Activated T-helper 17 cell treated with anti-CD3 and anti-CD28 coated beads, Interleukin-2, amount 50 U/mL, for 72 hours (primary cell): Measurements from ENCODE around the gene SCGB3A1. TPM values are rescaled to one million over a fixed set of nuclear protein-coding genes. Genes with fewer than 3 reads are reported as not detected.
A peak's percentile ranks its signal among the peaks of the same experiment; 100 is the strongest.

Experiments
- ATAC-seq: fragments of 150-1000 bp; cut with Tn5 transposase; replicated peaks from 2 replicates; pipeline ENCODE4 v1.10.0; 2021; ENCODE audit warnings: mild to moderate bottlenecking, moderate library complexity
- H3K27ac Mint-ChIP-seq: one replicate; pipeline ENCODE4 v1.8.0; 2022; ENCODE audit warnings: mixed read lengths
- H3K27me3 Mint-ChIP-seq: one replicate; pipeline ENCODE4 v1.8.0; 2022; ENCODE audit warnings: mixed read lengths
- H3K36me3 Mint-ChIP-seq: one replicate; pipeline ENCODE4 v1.8.0; 2022; ENCODE audit warnings: low read depth, mild to moderate bottlenecking, mixed read lengths
- H3K4me1 Mint-ChIP-seq: one replicate; pipeline ENCODE4 v1.8.0; 2022; ENCODE audit warnings: mixed read lengths
- H3K4me3 Mint-ChIP-seq: one replicate; pipeline ENCODE4 v1.8.0; 2022; ENCODE audit warnings: mild to moderate bottlenecking, mixed read lengths
- H3K9me3 Mint-ChIP-seq: one replicate; pipeline ENCODE4 v1.8.0; 2022; ENCODE audit warnings: mixed read lengths
- total RNA-seq, 2 donors: library from RNA; stranded (reverse); gene quantifications; one replicate each; pipeline ENCODE4 v1.2.3, GENCODE V29; 2022

Gene SCGB3A1
- total RNA-seq, 2 donors from 2014 or later: not detected

GRCh38 chr5:180593446-180594206 lies 2.3 kb upstream of the SCGB3A1 start:
- no peak overlapping the region for H3K27ac Mint-ChIP-seq
- H3K27me3 Mint-ChIP-seq: peaks cover 22% of the 10 kb centered on the region
- no peaks in the 10 kb centered on the region for H3K9me3 Mint-ChIP-seq
- H3K4me3 Mint-ChIP-seq: no peak overlapping the region
- no peak for ATAC-seq
- no peaks in the 10 kb centered on the region for H3K36me3 Mint-ChIP-seq
- peaks cover 5% of the 10 kb centered on the region for H3K4me1 Mint-ChIP-seq

- Mint-ChIP-seq H3K27me3 (peaks cover 22% of the 10 kb centered on the region), H3K4me1 (peaks cover 5% of the 10 kb centered on the region), H3K36me3 (no peaks in the 10 kb centered on the region), H3K4me3 (no peak overlapping the region), H3K27ac (no peak overlapping the region), H3K9me3 (no peaks in the 10 kb centered on the region)
- no peak for ATAC-seq
Measured at GRCh38 chr5:180592176-180592575, 877 bp upstream of the SCGB3A1 start.

- H3K4me3 Mint-ChIP-seq: no peak overlapping the region
- ATAC-seq: no peak
- peaks cover 22% of the 10 kb centered on the region for H3K27me3 Mint-ChIP-seq
- no peak overlapping the region for H3K27ac Mint-ChIP-seq
- no peaks in the 10 kb centered on the region for H3K36me3 Mint-ChIP-seq
- no peaks in the 10 kb centered on the region for H3K9me3 Mint-ChIP-seq
- peaks cover 5% of the 10 kb centered on the region for H3K4me1 Mint-ChIP-seq
Measured at GRCh38 chr5:180590543-180591310, 572 bp downstream of the SCGB3A1 start.

GRCh38 chr5:180589771-180590542 lies 1.3 kb downstream of the SCGB3A1 start:
- peaks cover 3% of the 10 kb centered on the region for H3K4me1 Mint-ChIP-seq
- peaks cover 22% of the 10 kb centered on the region for H3K27me3 Mint-ChIP-seq
- H3K27ac Mint-ChIP-seq: no peak overlapping the region
- ATAC-seq: no peak
- no peaks in the 10 kb centered on the region for H3K36me3 Mint-ChIP-seq
- H3K4me3 Mint-ChIP-seq: no peak overlapping the region
- H3K9me3 Mint-ChIP-seq: no peaks in the 10 kb centered on the region

- Mint-ChIP-seq H3K36me3 (no peaks in the 10 kb centered on the region), H3K4me3 (no peak overlapping the region), H3K9me3 (peaks cover 10% of the 10 kb centered on the region), H3K27ac (no peak overlapping the region), H3K27me3 (peaks cover 7% of the 10 kb centered on the region), H3K4me1 (no peaks in the 10 kb centered on the region)
- no peak for ATAC-seq
Measured at GRCh38 chr5:180586870-180587269, 4.4 kb downstream of the SCGB3A1 start.

- Mint-ChIP-seq H3K27ac (no peak overlapping the region), H3K36me3 (no peaks in the 10 kb centered on the region), H3K9me3 (peaks cover 10% of the 10 kb centered on the region), H3K4me3 (no peak overlapping the region), H3K27me3 (peaks cover 7% of the 10 kb centered on the region), H3K4me1 (no peaks in the 10 kb centered on the region)
- no peak for ATAC-seq
Measured at GRCh38 chr5:180586204-180586603, 5.1 kb downstream of the SCGB3A1 start.

- peaks cover 10% of the 10 kb centered on the region for H3K9me3 Mint-ChIP-seq
- H3K4me3 Mint-ChIP-seq: no peak overlapping the region
- no peak overlapping the region for H3K27ac Mint-ChIP-seq
- no peaks in the 10 kb centered on the region for H3K36me3 Mint-ChIP-seq
- no peak for ATAC-seq
- H3K4me1 Mint-ChIP-seq: no peaks in the 10 kb centered on the region
- no peaks in the 10 kb centered on the region for H3K27me3 Mint-ChIP-seq
Measured at GRCh38 chr5:180583738-180584137, 7.6 kb downstream of the SCGB3A1 start.

GRCh38 chr5:180580681-180581080 lies 10.6 kb downstream of the SCGB3A1 start:
- no peaks in the 10 kb centered on the region for H3K4me1 Mint-ChIP-seq
- no peak for ATAC-seq
- H3K4me3 Mint-ChIP-seq: no peak overlapping the region
- H3K27me3 Mint-ChIP-seq: no peaks in the 10 kb centered on the region
- H3K36me3 Mint-ChIP-seq: peaks cover 30% of the 10 kb centered on the region
- peaks cover 10% of the 10 kb centered on the region for H3K9me3 Mint-ChIP-seq
- H3K27ac Mint-ChIP-seq: no peak overlapping the region

- ATAC-seq: no peak
- Mint-ChIP-seq H3K27ac (no peak overlapping the region), H3K36me3 (peaks cover 81% of the 10 kb centered on the region)
Measured at GRCh38 chr5:180575571-180575970, 15.7 kb downstream of the SCGB3A1 start.

GRCh38 chr5:180568914-180569313 lies 22.4 kb downstream of the SCGB3A1 start:
- Mint-ChIP-seq H3K36me3 (peaks cover 100% of the 10 kb centered on the region), H3K4me3 (no peak overlapping the region), H3K27me3 (no peaks in the 10 kb centered on the region), H3K4me1 (peaks cover 3% of the 10 kb centered on the region), H3K27ac (no peak overlapping the region), H3K9me3 (no peaks in the 10 kb centered on the region)
- no peak for ATAC-seq

More at GRCh38 chr5:180575571-180575970, 15.7 kb downstream of the SCGB3A1 start:
- no peaks in the 10 kb centered on the region for H3K27me3 Mint-ChIP-seq
- H3K4me3 Mint-ChIP-seq: no peak overlapping the region
- no peaks in the 10 kb centered on the region for H3K4me1 Mint-ChIP-seq
- H3K9me3 Mint-ChIP-seq: no peaks in the 10 kb centered on the region

- peak overlapping the region; percentile 20 for H3K4me3 Mint-ChIP-seq
- H3K36me3 Mint-ChIP-seq: peaks cover 97% of the 10 kb centered on the region
- H3K9me3 Mint-ChIP-seq: no peaks in the 10 kb centered on the region
- H3K4me1 Mint-ChIP-seq: peaks cover 26% of the 10 kb centered on the region
- no peaks in the 10 kb centered on the region for H3K27me3 Mint-ChIP-seq
- no peak overlapping the region for H3K27ac Mint-ChIP-seq
- ATAC-seq: peak; percentile 51
Measured at GRCh38 chr5:180563994-180564393, 27.3 kb downstream of the SCGB3A1 start.

- no peak for ATAC-seq
- H3K27ac Mint-ChIP-seq: no peak overlapping the region
- no peak overlapping the region for H3K4me3 Mint-ChIP-seq
- no peaks in the 10 kb centered on the region for H3K9me3 Mint-ChIP-seq
- H3K36me3 Mint-ChIP-seq: peaks cover 94% of the 10 kb centered on the region
- no peaks in the 10 kb centered on the region for H3K27me3 Mint-ChIP-seq
- H3K4me1 Mint-ChIP-seq: peaks cover 27% of the 10 kb centered on the region
Measured at GRCh38 chr5:180558232-180558631, 33.1 kb downstream of the SCGB3A1 start.

- H3K4me1 Mint-ChIP-seq: peaks cover 27% of the 10 kb centered on the region
- H3K36me3 Mint-ChIP-seq: peaks cover 95% of the 10 kb centered on the region
- no peaks in the 10 kb centered on the region for H3K9me3 Mint-ChIP-seq
- no peak overlapping the region for H3K4me3 Mint-ChIP-seq
- no peak overlapping the region for H3K27ac Mint-ChIP-seq
- peak; percentile 79 for ATAC-seq
- no peaks in the 10 kb centered on the region for H3K27me3 Mint-ChIP-seq
Measured at GRCh38 chr5:180557217-180557809, 34.0 kb downstream of the SCGB3A1 start.
